ENCODE data around the gene CRTC3. TPM values are rescaled to one million over a fixed set of nuclear protein-coding genes. Genes with fewer than 3 reads are reported as not detected.

CRTC3 gene
- total and polyA plus RNA-seq, 2 of the 4 experiments (the other 2 are of a cell fraction) = 4.7 to 14.8 TPM

DNA sequence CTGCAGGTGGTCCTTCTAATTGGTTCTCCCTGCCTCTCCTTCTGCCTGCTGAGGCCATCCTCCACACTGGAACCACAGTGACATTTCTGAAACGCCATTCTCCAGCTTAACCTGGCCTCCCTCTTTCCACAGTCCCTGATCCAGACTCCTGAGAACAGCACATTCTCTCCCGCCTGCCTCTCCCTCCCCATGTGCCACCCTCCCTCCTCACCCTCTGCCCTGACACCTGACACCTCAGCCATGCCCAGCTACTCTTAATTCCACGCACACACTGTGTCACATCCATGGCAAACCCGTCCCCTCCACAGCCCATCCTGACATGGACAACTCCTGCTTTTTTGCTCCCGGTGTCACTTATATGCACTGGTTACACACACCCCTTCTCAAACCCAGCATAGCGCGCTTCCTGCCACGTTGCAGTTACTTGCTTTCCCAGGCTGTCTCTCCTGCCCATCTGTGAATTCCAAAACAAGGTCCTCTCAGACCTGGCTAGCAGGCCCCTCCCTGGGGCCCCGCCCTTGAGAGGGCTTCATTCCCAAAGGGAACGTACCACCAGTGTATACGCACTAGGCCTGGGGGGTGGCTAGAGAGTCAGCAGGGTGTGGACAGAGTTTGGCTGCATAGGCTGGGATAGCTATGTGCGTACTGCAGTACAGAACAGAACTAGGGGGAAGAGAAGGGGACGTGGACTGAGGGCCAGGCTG, 94.7 kb downstream of the CRTC3 start:
- H3K4me3 ChIP-seq (ENCODE audit: insufficient read depth, low read depth, low read length) = no peak overlapping the region
- TF ChIP-seq SMC3 (IDR thresholded peaks at IDR 0.05; ENCODE audit: low read depth, low read length) (no peak), MAFK (IDR thresholded peaks at IDR 0.05; ENCODE audit: low read depth, low read length) (no peak), CHD1 (IDR thresholded peaks at IDR 0.05; ENCODE audit: low read depth, low read length) (no peak)
- ATAC-seq (ENCODE audit: low read depth) (no peak), DNase-seq (no peak)
- H4K91ac ChIP-seq (ENCODE audit: insufficient read depth, low read depth, low read length) = no peak overlapping the region
- peaks cover 64% of the 10 kb centered on the region for H3K36me3 ChIP-seq (ENCODE audit: control insufficient read depth, insufficient read depth, low read length)
- H3K14ac ChIP-seq (replicated peaks; ENCODE audit: low read depth, low read length) = no peak overlapping the region
- no peak overlapping the region for H3K23ac ChIP-seq (ENCODE audit: low read depth, low read length)
- POLR2A ChIA-PET (ENCODE audit: unreplicated experiment) = no interaction called here
- CTCF ChIA-PET = no interaction called here
- H3K27me3 ChIP-seq (ENCODE audit: control insufficient read depth, insufficient read depth, low read length) = no peaks in the 10 kb centered on the region
- no peak overlapping the region for H3K4ac ChIP-seq (ENCODE audit: low read depth, low read length)
- in situ Hi-C loops (cut with MboI; ENCODE audit: low sequenced_read_pairs) (no loop called here), intact Hi-C loops (cut with micrococcal nuclease) (no loop called here), dilution Hi-C loops (cut with HindIII; ENCODE audit: low sequenced_read_pairs, unreplicated experiment) (no loop called here)
- H2BK120ac ChIP-seq (ENCODE audit: low read depth, low read length) = no peak overlapping the region
- 91% methylated on average over 8 of the region's 13 CpGs; no CpG with 5 or more reads in 1 of the 2 experiments for WGBS, 2 experiments (ENCODE audit: extremely low coverage in 2 of 2, insufficient read length in 1 of 2)
- no peak overlapping the region for H3K9ac ChIP-seq (ENCODE audit: low read depth, low read length)
- no peak overlapping the region for H4K5ac ChIP-seq (ENCODE audit: low read depth, low read length)
- no peak overlapping the region for H2BK20ac ChIP-seq (ENCODE audit: low read depth, low read length)
- H3K56ac ChIP-seq (ENCODE audit: extremely low read depth, insufficient read depth, low read length) = no peak overlapping the region
- no peak overlapping the region for H3K4me2 ChIP-seq (ENCODE audit: low read depth, low read length)
- H3K9me1 ChIP-seq (ENCODE audit: insufficient read depth, low read length) = no peaks in the 10 kb centered on the region
- no peak overlapping the region for H2BK15ac ChIP-seq (ENCODE audit: low read depth, low read length)
- no peak overlapping the region for H2AK5ac ChIP-seq (ENCODE audit: low read depth, low read length)
- H4K20me1 ChIP-seq (ENCODE audit: insufficient read depth, low read length) = no peaks in the 10 kb centered on the region
- H3K79me1 ChIP-seq (ENCODE audit: low read depth in 1 of 2, low read length in 2 of 2) = peaks cover 0 to 4% of the 10 kb centered on the region in 2 experiments; a peak in 1 of 4 replicates
- H3K4me1 ChIP-seq (ENCODE audit: control insufficient read depth, insufficient read depth, low read length) = no peaks in the 10 kb centered on the region; the same call in 1 of the 2 replicates
- H2BK5ac ChIP-seq (ENCODE audit: low read depth, low read length, poor library complexity, severe bottlenecking) = no peak overlapping the region
- H2AK9ac ChIP-seq (replicated peaks; ENCODE audit: low read depth, low read length, poor library complexity) = no peak overlapping the region
- H2AFZ ChIP-seq (replicated peaks; ENCODE audit: low read length, poor library complexity) = no peak overlapping the region
- no peak overlapping the region for H4K8ac ChIP-seq (ENCODE audit: low read depth in 2 of 2, low read length in 2 of 2)
- H3K27ac ChIP-seq (ENCODE audit: insufficient read depth, low read length) = no peak overlapping the region
- no TSS peak for BruUV-seq (replicated peaks)
- H3K9me3 ChIP-seq (ENCODE audit: control insufficient read depth, insufficient read depth, low read length) = no peaks in the 10 kb centered on the region
- H3K18ac ChIP-seq (ENCODE audit: low read depth, low read length) = no peak overlapping the region
